ENCODE measurements around the gene CAMTA1.
"Not testable (repeated sequence)": the region's sequence is repeated elsewhere in the genome, so short reads cannot be mapped to it uniquely, and the experiment has no call there.

Gene CAMTA1

GRCh38 chr1:6810146-6810734 lies 25.0 kb downstream of the CAMTA1 start:
- DNase-seq = not testable (repeated sequence)

- no peak for DNase-seq
Measured at GRCh38 chr1:6811583-6811982, 26.3 kb downstream of the CAMTA1 start.

GRCh38 chr1:6813165-6813564 lies 27.9 kb downstream of the CAMTA1 start:
- DNase-seq = no peak

GRCh38 chr1:6815726-6816125 lies 30.5 kb downstream of the CAMTA1 start:
- no peak for DNase-seq

GRCh38 chr1:6819246-6820040 lies 34.2 kb downstream of the CAMTA1 start:
- no peak for DNase-seq

- DNase-seq = no peak
Measured at GRCh38 chr1:6820899-6821298, 35.6 kb downstream of the CAMTA1 start.

- no peak for DNase-seq
Measured at GRCh38 chr1:6822530-6823359, 37.5 kb downstream of the CAMTA1 start.

- no peak for DNase-seq
Measured at GRCh38 chr1:6823793-6824192, 38.5 kb downstream of the CAMTA1 start.

- DNase-seq = no peak
Measured at GRCh38 chr1:6824665-6825368, 39.6 kb downstream of the CAMTA1 start.

GRCh38 chr1:6825828-6826227 lies 40.6 kb downstream of the CAMTA1 start:
- no peak for DNase-seq

- DNase-seq = no peak
Measured at GRCh38 chr1:6827079-6827478, 41.8 kb downstream of the CAMTA1 start.

GRCh38 chr1:6827630-6828165 lies 42.4 kb downstream of the CAMTA1 start:
- no peak for DNase-seq

- no peak for DNase-seq
Measured at GRCh38 chr1:6831366-6831765, 46.1 kb downstream of the CAMTA1 start.

GRCh38 chr1:6832006-6832405 lies 46.8 kb downstream of the CAMTA1 start:
- not testable (repeated sequence) for DNase-seq

GRCh38 chr1:6832531-6833188 lies 47.4 kb downstream of the CAMTA1 start:
- no peak for DNase-seq

GRCh38 chr1:6833804-6834203 lies 48.5 kb downstream of the CAMTA1 start:
- DNase-seq = no peak

- no peak for DNase-seq
Measured at GRCh38 chr1:6834366-6834765, 49.1 kb downstream of the CAMTA1 start.

- no peak for DNase-seq
Measured at GRCh38 chr1:6835139-6835538, 49.9 kb downstream of the CAMTA1 start.

GRCh38 chr1:6842301-6842700 lies 57.0 kb downstream of the CAMTA1 start:
- DNase-seq = no peak

- DNase-seq = not testable (repeated sequence)
Measured at GRCh38 chr1:6845786-6846185, 60.5 kb downstream of the CAMTA1 start.

GRCh38 chr1:6848816-6849215 lies 63.6 kb downstream of the CAMTA1 start:
- DNase-seq = no peak

GRCh38 chr1:6850537-6850936 lies 65.3 kb downstream of the CAMTA1 start:
- no peak for DNase-seq
